ENCODE results near the gene VOPP1. TPM values are rescaled to one million over a fixed set of nuclear protein-coding genes. Genes with fewer than 3 reads are reported as not detected.
A peak's percentile ranks its signal among the peaks of the same experiment; 100 is the strongest.

Gene VOPP1
- total RNA-seq, 2 experiments from 2014 or later = 49.6 to 53.1 TPM

- POLR2A ChIA-PET = no interaction called here
These were observed 18.4 kb upstream of the VOPP1 start for GRCh38 chr7:55590517-55591281.

GRCh38 chr7:55589905-55590304 lies 17.6 kb upstream of the VOPP1 start:
- no peak for DNase-seq
- ChIA-PET CTCF (no interaction called here), POLR2A (no interaction called here)
- Histone ChIP-seq H3K4me1 (ENCODE audit: insufficient read depth, low read length) (peaks cover 25% of the 10 kb centered on the region), H3K36me3 (ENCODE audit: insufficient read depth, low read length) (no peaks in the 10 kb centered on the region), H3K27me3 (ENCODE audit: control insufficient read depth in 1 of 2, insufficient read depth in 2 of 2, low read length in 2 of 2) (peaks cover 0 to 2% of the 10 kb centered on the region in 2 experiments), H3K9me3 (ENCODE audit: control insufficient read depth in 1 of 2, insufficient read depth in 1 of 2, low read length in 2 of 2) (no peaks in the 10 kb centered on the region), H3K27ac (ENCODE audit: low read depth in 1 of 2, low read length in 2 of 2) (no peak overlapping the region), H3K4me3 (ENCODE audit: low read length) (no peak overlapping the region)
- no peaks in the 10 kb centered on the region for H3K9me3 Mint-ChIP-seq
- intact Hi-C loops (cut with DNase I, micrococcal nuclease) = loop anchor here in 1 of 2 experiments (5.0 kb wide), 1 partner anchor 58 kb away; no protein-coding TSS in a partner anchor
- H3K27ac Mint-ChIP-seq = no peak overlapping the region
- H3K4me3 Mint-ChIP-seq = no peak overlapping the region
- TF ChIP-seq CTCF (IDR thresholded peaks at IDR 0.05) = no peak
- peaks cover 9% of the 10 kb centered on the region for H3K4me1 Mint-ChIP-seq (ENCODE audit: low read depth)
- no peaks in the 10 kb centered on the region for H3K36me3 Mint-ChIP-seq (ENCODE audit: low read depth)
- no peak for ATAC-seq (ENCODE audit: poor library complexity)
- H3K27me3 Mint-ChIP-seq = no peaks in the 10 kb centered on the region

More at GRCh38 chr7:55590517-55591281, 18.4 kb upstream of the VOPP1 start:
- H3K9me3 Mint-ChIP-seq = no peaks in the 10 kb centered on the region
- no peak for TF ChIP-seq CTCF (IDR thresholded peaks at IDR 0.05)
- peaks cover 8% of the 10 kb centered on the region for H3K4me1 Mint-ChIP-seq (ENCODE audit: low read depth)
- no peak overlapping the region for H3K4me3 Mint-ChIP-seq
- DNase-seq (peak in 1 of 14 experiments; percentile 7), ATAC-seq (ENCODE audit: poor library complexity) (no peak)
- no peaks in the 10 kb centered on the region for H3K9me3 ChIP-seq (ENCODE audit: control insufficient read depth in 1 of 2, insufficient read depth in 1 of 2, low read length in 2 of 2)
- H3K4me3 ChIP-seq (ENCODE audit: low read length) = no peak overlapping the region
- intact Hi-C loops (cut with DNase I, micrococcal nuclease) = loop anchor here in 1 of 2 experiments (5.0 kb wide), 1 partner anchor 58 kb away; no protein-coding TSS in a partner anchor
- H3K36me3 ChIP-seq (ENCODE audit: insufficient read depth, low read length) = no peaks in the 10 kb centered on the region
- no peak overlapping the region for H3K27ac Mint-ChIP-seq
- CTCF ChIA-PET = no interaction called here
- H3K27me3 Mint-ChIP-seq = no peaks in the 10 kb centered on the region
- H3K27me3 ChIP-seq (ENCODE audit: control insufficient read depth in 1 of 2, insufficient read depth in 2 of 2, low read length in 2 of 2) = peaks cover 0 to 2% of the 10 kb centered on the region in 2 experiments
- no peaks in the 10 kb centered on the region for H3K36me3 Mint-ChIP-seq (ENCODE audit: low read depth)
- H3K27ac ChIP-seq (ENCODE audit: low read depth in 1 of 2, low read length in 2 of 2) = no peak overlapping the region
- peaks cover 19% of the 10 kb centered on the region for H3K4me1 ChIP-seq (ENCODE audit: insufficient read depth, low read length)

- ChIA-PET CTCF (no interaction called here), POLR2A (interaction anchor here (1.4 kb wide), 1 partner anchor 15 kb away, joined by 5 read pairs; no protein-coding TSS in a partner anchor)
- Histone ChIP-seq H3K27ac (ENCODE audit: low read depth in 1 of 2, low read length in 2 of 2) (no peak overlapping the region), H3K36me3 (ENCODE audit: insufficient read depth, low read length) (no peaks in the 10 kb centered on the region), H3K4me3 (ENCODE audit: low read length) (no peak overlapping the region), H3K9me3 (ENCODE audit: control insufficient read depth in 1 of 2, insufficient read depth in 1 of 2, low read length in 2 of 2) (no peaks in the 10 kb centered on the region), H3K27me3 (ENCODE audit: control insufficient read depth in 1 of 2, insufficient read depth in 2 of 2, low read length in 2 of 2) (peaks cover 0 to 2% of the 10 kb centered on the region in 2 experiments), H3K4me1 (ENCODE audit: insufficient read depth, low read length) (peaks cover 24% of the 10 kb centered on the region)
- H3K27ac Mint-ChIP-seq = no peak overlapping the region
- peaks cover 9% of the 10 kb centered on the region for H3K4me1 Mint-ChIP-seq (ENCODE audit: low read depth)
- no peak for TF ChIP-seq CTCF (IDR thresholded peaks at IDR 0.05)
- no peaks in the 10 kb centered on the region for H3K27me3 Mint-ChIP-seq
- H3K9me3 Mint-ChIP-seq = no peaks in the 10 kb centered on the region
- no peaks in the 10 kb centered on the region for H3K36me3 Mint-ChIP-seq (ENCODE audit: low read depth)
- ATAC-seq (ENCODE audit: poor library complexity) = no peak
- intact Hi-C loops (cut with DNase I, micrococcal nuclease) = no loop called here
- no peak for DNase-seq
- H3K4me3 Mint-ChIP-seq = no peak overlapping the region
These were observed 16.8 kb upstream of the VOPP1 start for GRCh38 chr7:55588976-55589604.

Measured in CD4-positive, alpha-beta T cell (primary cell).